Neural progenitor cell (in vitro differentiated cells): ENCODE measurements around the gene DPH5.

Experiments
- EZH2 ChIP-seq: fragments of 200-600 bp; sonication (generic); IDR thresholded peaks from 2 replicates; pipeline ENCODE4 v1.6.1; 2017; ENCODE audit warnings: antibody characterized with exemption, mild to moderate bottlenecking, moderate library complexity
- EZH2phosphoT487 ChIP-seq: fragments of 200-600 bp; sonication (generic); IDR thresholded peaks from 2 replicates; pipeline ENCODE4 v1.6.1; 2017; ENCODE audit warnings: antibody characterized with exemption
- TF ChIP-seq, protein P1 (sequence below): fragments of 200-600 bp; sonication (generic); IDR thresholded peaks from 2 replicates; pipeline ENCODE4 v1.5.1; 2017; ENCODE audit warnings: antibody characterized with exemption, mild to moderate bottlenecking

DNA sequence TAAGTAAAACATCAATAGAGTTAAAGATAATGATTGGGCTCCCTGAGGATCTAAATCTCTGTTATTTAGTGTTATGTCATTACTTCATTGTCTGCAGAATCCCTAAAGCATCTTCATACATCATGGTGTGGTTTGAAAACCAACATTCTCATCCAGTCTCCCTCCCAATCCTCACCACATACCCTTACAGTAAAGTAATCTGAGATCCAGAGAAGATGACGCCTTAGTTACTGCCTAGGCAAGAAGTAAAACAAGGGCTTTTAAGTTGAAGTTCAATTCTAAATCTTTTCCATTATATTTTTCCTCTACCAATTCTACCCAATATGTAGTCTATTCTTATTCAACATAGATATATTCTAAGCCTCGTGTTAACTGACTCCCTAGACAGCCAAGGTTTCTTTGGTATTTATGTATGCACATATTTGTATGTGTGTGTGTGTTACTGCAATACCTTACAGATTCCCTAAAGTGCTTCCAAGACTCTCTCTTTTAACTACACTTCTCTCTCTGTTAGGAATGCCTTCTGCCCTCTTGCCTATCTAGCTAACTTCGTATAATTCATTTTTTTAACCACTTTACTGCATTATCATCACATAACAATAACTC lies 17.3 kb downstream of the DPH5 start:
- TF ChIP-seq, protein P1, sequence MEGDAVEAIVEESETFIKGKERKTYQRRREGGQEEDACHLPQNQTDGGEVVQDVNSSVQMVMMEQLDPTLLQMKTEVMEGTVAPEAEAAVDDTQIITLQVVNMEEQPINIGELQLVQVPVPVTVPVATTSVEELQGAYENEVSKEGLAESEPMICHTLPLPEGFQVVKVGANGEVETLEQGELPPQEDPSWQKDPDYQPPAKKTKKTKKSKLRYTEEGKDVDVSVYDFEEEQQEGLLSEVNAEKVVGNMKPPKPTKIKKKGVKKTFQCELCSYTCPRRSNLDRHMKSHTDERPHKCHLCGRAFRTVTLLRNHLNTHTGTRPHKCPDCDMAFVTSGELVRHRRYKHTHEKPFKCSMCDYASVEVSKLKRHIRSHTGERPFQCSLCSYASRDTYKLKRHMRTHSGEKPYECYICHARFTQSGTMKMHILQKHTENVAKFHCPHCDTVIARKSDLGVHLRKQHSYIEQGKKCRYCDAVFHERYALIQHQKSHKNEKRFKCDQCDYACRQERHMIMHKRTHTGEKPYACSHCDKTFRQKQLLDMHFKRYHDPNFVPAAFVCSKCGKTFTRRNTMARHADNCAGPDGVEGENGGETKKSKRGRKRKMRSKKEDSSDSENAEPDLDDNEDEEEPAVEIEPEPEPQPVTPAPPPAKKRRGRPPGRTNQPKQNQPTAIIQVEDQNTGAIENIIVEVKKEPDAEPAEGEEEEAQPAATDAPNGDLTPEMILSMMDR, result no peak
- no peak for TF ChIP-seq EZH2
- TF ChIP-seq EZH2phosphoT487, result no peak
